Measurements from ENCODE around the gene ACAT1. TPM values are rescaled to one million over a fixed set of nuclear protein-coding genes. Genes with fewer than 3 reads are reported as not detected.
"Not testable (repeated sequence)": the region's sequence is repeated elsewhere in the genome, so short reads cannot be mapped to it uniquely, and the experiment has no call there.

ACAT1 gene
- 398 TPM for total RNA-seq
- long read RNA-seq, transcript ACAT1-201 (12 exons, 1,761 nt) = major isoform, 1,031 of 1,088 reads
- long read RNA-seq, partial matches to known transcripts = 20 of 1,088 reads
- long read RNA-seq, other reads (novel, unspliced or antisense) = 34 of 1,088 reads

GRCh38 chr11:108121274-108122155 is at the start of gene ACAT1:
Gene ACAT1, plus strand, starts transcription at chr11:108121567. Its CDS starts 40 bp downstream, at chr11:108121607.
- peak; percentile 92 for ATAC-seq
- intact Hi-C loops (cut with micrococcal nuclease) = no loop called here
- DNase-seq = peak; percentile 100

- ATAC-seq (no peak), DNase-seq (no peak)
- intact Hi-C loops (cut with micrococcal nuclease) = no loop called here
Measured at GRCh38 chr11:108084811-108085210, 36.6 kb upstream of the ACAT1 start.

DNA sequence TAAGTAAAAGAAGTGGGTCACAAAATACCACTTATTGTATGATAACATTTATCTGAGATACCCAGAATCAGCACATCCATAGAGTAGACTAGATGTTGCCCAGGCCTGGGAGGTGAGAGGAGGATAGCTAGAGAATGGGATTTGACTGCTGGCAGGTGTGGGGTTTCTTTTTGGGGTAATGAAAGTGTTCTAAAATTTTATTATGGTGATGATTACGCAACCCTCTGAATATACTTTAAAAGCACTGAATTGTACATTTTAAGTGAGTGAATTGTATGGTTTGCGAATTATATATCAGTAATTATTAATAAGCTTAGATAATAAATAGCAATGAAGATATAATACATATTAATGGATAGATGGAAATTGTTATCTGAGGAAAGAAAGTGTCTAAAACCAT is 35.7 kb upstream of the ACAT1 start:
- no peak for ATAC-seq
- intact Hi-C loops (cut with micrococcal nuclease) = no loop called here

GRCh38 chr11:108092134-108092533 is 29.2 kb upstream of the ACAT1 start:
- DNase-seq (no peak), ATAC-seq (no peak)
- intact Hi-C loops (cut with micrococcal nuclease) = no loop called here

More for the DNA sequence above, 35.7 kb upstream of the ACAT1 start:
- no peak for DNase-seq

- DNase-seq (no peak), ATAC-seq (no peak)
- intact Hi-C loops (cut with micrococcal nuclease) = no loop called here
Measured at GRCh38 chr11:108093128-108093904, 28.1 kb upstream of the ACAT1 start.

DNA sequence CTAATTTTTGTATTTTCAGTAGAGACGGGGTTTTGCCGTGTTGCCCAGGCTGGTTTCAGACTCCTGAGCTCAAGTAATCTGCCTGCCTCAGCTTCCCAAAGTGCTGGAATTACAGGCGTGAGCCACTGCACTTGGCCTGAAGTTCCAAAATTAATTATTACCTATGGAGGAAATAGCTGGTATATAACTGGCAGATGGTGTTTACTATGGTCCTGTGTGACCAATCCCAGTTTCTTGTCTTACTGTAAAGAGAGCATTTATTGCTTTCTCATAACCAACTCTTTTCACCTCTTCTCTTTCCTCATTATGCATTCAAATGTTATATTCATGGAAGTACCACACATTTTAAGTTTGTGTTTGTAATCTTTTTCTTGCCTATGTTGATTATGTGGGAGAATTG is 24.2 kb upstream of the ACAT1 start:
- no peak for DNase-seq
- ATAC-seq = no peak
- intact Hi-C loops (cut with micrococcal nuclease) = no loop called here

DNA sequence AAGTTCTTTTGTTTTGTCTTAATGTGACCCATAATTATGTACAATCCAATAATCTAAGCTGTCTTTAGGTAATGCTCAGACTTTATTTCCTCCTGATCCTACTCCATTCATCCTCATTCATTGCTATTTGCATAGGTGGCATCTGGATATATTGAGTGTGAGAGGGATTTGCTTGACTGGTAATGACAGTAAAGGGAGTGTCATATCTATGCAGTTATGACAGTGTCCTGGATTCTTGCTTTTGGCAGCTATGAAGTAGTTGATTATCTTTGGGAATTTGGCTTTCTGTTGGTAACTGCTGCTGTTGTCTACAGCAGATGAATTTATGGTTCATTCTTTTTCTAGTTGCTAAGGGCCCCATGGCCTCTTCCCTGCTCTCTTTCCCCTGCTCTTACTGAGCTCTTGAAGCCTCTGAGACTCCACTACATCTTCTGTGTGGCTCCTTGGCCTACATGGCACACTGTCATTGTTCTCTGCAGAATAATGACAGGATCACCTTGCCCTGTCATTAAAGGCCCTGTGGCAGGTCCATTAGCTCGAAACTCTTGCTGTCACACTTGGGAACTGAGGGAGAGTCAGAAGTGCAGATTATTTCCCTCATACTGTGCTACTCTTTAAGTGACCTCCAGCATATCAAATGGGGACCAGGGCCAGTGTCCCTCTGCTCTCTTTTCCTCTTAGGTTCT is 20.1 kb upstream of the ACAT1 start:
- peak; percentile 79 for ATAC-seq
- no peak for DNase-seq
- intact Hi-C loops (cut with micrococcal nuclease) = no loop called here

DNA sequence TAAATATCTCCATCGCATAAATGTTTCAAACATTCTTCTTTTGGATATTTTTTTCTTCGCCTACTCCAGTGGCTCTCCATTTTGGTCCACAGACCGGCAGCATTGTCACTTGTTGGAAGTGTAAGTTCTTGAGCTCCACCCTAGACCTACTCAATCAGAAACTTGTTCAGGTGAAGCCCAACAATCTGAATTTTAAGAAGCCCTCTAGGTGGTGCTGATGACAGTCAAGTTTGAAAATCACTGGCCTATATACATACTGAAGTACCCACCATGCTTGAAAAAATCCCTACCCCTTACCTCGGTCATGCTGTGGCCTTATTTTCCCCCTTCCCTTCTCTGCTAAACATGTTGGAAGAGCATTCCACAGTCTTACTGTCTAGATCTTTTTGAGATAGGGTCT is 10.2 kb upstream of the ACAT1 start:
- intact Hi-C loops (cut with micrococcal nuclease) = no loop called here
- DNase-seq = no peak
- no peak for ATAC-seq

- ATAC-seq (no peak), DNase-seq (no peak)
- intact Hi-C loops (cut with micrococcal nuclease) = no loop called here
Measured at GRCh38 chr11:108112057-108112456, 9.3 kb upstream of the ACAT1 start.

- peak; percentile 88 for DNase-seq
- peak; percentile 88 for ATAC-seq
- intact Hi-C loops (cut with micrococcal nuclease) = no loop called here
Measured at GRCh38 chr11:108115500-108116140, 5.7 kb upstream of the ACAT1 start.

DNA sequence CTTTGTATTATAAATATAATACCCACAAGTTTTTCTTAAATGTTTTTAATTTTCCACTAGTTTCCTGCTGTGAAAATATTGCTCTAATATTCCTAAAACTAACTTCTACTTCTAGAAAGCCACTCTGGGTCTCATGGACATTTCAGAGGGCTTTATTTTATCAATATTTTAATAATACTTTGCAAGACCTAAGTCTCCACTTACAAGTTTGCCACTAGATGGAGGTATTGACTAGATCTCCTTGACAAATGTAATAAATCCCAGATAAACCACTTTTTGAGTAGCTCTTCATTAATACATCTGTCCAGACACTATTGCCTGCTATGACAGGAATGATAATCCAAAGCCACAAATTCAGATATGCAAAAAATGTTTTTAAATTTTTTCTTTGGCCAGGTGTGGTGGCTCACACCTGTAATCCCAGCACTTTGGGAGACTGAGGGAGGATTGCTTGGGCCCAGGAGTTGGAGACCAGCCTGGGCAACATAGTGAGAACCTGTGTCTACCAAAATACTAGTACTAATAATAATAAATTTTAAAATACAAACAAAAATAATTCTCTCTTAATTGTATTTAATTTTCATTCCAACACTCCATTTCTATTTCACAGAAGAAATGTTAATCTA is 3.5 kb upstream of the ACAT1 start:
- ATAC-seq (no peak), DNase-seq (no peak)
- intact Hi-C loops (cut with micrococcal nuclease) = no loop called here

- DNase-seq; intact Hi-C loops (cut with micrococcal nuclease): not testable (repeated sequence)
- peak; percentile 0 for ATAC-seq
Measured at GRCh38 chr11:108120936-108121273, 462 bp upstream of the ACAT1 start.

DNA sequence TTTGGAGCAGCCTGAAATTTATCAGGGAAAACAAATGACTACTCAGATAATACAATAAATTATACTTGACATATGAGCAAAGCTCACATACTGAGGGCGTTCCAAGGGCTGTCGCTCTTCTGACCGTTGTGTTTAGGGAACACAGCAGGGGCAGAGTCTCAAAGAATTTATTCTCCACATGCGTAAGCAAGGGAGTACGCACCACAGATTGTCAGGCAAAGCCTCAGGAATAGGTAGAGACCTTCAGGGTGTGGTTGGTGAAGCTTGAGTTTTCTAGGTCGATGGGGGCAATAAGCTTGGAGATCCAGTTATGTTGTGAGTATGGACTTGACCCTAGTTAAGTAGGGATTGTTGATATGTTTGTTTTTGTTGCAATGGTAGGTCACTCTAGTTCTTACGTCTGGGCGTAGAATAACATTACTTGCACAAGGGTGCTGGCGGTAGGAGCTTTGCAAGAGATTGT is 830 bp downstream of the ACAT1 start:
- intact Hi-C loops (cut with micrococcal nuclease) = no loop called here
- DNase-seq = no peak
- ATAC-seq = peak; percentile 28

DNA sequence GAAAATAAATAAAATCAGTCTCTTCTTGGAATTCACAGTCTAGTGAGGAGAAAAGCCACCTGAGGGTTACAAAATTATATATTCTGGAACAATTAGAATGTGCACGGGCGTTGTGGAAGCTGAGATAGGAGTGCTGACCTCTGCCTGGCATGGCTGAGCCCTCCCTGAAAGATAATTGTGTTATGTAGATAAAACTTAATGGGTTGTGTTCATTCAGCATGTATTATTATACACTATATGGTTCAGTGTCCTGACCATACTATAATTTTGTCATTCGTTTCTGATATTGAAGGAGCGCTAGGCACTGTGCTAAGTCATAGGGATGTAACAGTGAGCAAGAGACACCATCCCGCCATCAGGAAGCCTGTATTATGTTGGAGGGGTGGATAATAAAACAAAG is 3.7 kb downstream of the ACAT1 start:
- no peak for ATAC-seq
- intact Hi-C loops (cut with micrococcal nuclease) = no loop called here
- no peak for DNase-seq

DNA sequence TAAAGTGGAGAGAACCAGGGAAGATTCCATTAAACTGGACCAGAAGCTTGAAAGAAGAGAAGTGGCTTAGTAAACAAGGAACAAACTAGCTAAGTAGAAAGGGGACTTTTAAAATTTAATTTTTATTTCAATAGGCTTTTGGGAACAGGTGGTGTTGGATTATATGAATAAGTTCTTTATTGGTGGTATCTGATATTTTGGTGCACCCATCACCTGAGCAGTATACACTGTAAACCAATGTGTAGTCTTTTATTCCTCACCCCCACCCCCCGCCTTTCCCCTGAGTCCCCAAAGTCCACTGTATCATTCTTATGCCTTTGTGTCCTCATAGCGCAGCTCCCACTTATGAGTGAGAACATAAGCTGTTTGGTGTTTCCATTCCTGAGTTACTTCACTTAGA is 7.4 kb downstream of the ACAT1 start:
- ATAC-seq = no peak
- no peak for DNase-seq
- intact Hi-C loops (cut with micrococcal nuclease) = no loop called here

DNA sequence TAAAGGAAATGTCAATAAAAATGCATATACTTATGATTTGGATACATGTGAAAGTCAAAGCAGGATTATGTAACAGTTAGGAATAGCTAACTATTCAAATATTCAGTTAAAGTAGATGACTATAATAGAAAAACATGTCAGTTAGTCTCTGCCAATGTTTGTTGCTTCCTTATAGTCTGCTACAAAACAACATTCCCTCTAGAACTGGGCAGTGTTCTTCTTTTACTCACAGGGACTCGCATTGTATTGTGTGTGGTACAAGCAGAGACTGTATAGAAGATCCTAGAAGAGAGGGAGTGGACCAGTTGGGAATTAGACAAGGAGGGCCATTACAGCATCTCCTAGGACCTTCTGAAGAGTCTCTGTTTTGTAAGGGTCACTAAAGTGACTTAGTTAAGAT is 10.6 kb downstream of the ACAT1 start:
- no peak for DNase-seq
- ATAC-seq = no peak
- intact Hi-C loops (cut with micrococcal nuclease) = no loop called here

- ATAC-seq; DNase-seq; intact Hi-C loops (cut with micrococcal nuclease): not testable (repeated sequence)
Measured at GRCh38 chr11:108132993-108133538, 11.7 kb downstream of the ACAT1 start.

- intact Hi-C loops (cut with micrococcal nuclease) = no loop called here
- ATAC-seq (no peak), DNase-seq (no peak)
Measured at GRCh38 chr11:108135845-108136544, 14.6 kb downstream of the ACAT1 start.

All from left ventricle myocardium superior (tissue), 1 donor.